NCI-H1436 treated with DMSO at 0.1 percent for 48 hours (cell line): Measurements from ENCODE around the gene GPR155.

Source experiments
- DNase-seq: peaks from one replicate; lab custom pipeline; 2025; lab: John Stamatoyannopoulos, UW

The GPR155 gene

GRCh38 chr2:174486563-174487107 lies at the start of gene GPR155:
TSS of gene GPR155 (minus strand) at chr2:174487029. CDS start at chr2:174481956, 5,073 bp downstream.
- no peak for DNase-seq

GRCh38 chr2:174535757-174536703 lies 49.2 kb upstream of the GPR155 start:
- DNase-seq: no peak

DNA sequence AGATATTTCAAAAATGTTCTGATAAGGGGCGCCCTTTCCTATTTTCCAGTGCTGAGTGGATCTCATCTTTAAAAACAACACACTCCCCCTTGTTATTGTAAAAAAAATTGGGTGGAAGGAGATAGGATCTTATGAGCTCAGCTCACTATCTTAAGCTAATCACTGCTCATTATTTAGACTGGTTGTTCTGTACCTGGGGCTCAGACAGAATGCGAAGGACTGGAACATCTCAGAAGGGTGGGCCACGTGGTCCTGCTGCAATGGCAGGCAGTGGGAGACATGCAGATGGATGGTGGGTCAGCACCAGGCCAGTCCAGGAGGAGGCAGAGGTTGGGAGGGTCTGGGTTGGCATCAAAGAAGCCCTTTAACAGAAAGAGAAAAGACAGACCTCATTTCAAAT lies 48.3 kb upstream of the GPR155 start:
- DNase-seq: no peak

GRCh38 chr2:174529916-174530315 lies 43.1 kb upstream of the GPR155 start:
- no peak for DNase-seq

DNA sequence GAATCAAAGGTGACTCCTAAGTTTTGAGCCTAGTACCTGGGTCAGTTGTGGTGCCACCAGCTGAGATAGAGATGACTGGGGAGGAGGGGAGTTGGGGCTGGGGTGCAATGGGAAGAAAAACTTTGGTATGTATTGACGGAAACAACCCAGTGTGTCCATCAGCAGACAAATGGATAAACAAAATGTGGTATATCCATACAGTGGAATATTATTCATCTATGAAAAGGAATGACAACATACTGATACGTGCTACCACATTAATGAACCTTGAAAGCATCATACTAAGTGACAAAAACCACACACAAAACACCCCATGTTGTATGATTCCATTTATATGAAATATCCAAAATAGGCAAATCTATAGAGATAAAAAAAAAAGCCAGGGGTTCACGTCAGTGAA lies 41.1 kb upstream of the GPR155 start:
- DNase-seq: no peak

GRCh38 chr2:174527101-174527721 lies 40.4 kb upstream of the GPR155 start:
- no peak for DNase-seq

DNA sequence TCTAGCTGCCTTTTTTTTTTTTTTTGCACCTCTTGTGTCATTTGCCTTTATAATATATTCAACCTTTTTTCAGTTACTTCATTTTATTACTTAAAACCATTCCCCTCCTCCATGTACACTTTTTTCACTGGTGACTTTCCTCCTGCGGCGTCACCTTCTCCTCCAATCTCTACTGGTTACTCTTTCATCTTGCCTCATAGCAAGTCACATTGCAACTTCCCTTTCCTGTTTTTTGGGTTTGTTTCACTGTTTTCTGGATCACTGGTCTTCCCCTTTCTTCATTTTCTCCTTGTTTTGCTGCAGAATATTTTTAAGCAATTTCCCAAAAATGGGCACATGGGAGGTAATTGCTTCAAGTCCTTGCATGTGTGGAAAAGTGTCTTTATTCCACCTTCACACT lies 37.7 kb upstream of the GPR155 start:
- DNase-seq: no peak

DNA sequence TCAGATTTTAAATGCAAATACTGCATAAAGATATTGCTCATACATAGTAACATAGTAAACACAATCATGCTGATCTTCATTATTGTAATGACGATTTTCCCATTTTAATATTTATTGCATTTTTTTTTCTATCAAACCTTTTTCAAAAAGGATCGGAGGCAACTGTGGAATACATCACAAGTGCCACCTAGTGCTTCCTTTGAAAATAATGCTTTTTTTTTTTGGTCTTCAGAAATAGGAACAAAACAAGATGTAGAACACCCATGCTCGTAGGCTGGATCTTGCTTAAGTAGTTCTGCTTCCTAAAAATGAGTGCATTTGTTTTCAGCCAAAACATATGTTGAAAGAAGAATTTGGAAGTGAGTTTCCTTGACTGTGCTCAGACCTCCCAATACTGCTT lies 35.7 kb upstream of the GPR155 start:
- DNase-seq: no peak

- no peak for DNase-seq
Observed at GRCh38 chr2:174518395-174518794, 31.6 kb upstream of the GPR155 start.

DNA sequence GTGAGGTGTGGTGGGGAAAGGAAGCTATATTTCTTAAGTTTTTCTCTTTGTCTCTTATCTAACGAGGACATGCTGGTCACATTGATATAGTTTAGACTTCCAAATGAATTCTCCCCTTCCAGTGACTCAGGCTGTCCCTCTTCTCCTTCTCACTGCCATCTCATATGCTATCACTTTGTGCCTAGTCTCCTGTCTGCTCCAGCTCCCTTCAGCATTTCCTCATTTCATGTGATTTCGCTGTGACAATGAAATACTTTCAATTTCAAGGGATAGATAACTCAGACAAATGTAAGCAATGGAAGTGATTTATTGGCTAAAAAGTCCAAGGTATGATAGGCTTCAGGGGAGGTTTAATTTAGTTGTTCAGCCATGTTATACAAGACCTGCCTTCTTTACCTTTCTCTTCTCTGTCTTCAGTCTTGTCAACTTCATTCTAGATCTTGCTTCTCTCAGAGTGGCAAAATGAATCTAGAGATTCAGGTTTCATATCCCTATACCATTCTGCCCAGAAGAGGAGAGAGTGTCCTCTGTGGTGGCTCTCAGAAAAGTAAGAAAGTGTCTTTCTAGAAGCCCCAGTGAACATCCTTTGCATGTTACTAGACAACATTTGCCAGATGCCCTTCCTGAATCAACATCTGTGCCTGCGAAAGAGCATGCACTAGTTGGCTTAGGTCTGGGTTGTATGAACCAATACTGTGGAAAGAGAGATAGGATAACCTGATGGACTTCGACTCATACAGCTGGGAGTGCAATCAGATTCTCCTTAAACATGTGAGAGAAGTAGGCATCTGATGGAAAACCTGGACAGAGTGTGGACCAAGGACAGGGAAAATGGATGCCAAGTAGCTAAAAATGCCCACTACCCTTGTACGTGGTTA lies 29.9 kb upstream of the GPR155 start:
- DNase-seq: no peak

DNA sequence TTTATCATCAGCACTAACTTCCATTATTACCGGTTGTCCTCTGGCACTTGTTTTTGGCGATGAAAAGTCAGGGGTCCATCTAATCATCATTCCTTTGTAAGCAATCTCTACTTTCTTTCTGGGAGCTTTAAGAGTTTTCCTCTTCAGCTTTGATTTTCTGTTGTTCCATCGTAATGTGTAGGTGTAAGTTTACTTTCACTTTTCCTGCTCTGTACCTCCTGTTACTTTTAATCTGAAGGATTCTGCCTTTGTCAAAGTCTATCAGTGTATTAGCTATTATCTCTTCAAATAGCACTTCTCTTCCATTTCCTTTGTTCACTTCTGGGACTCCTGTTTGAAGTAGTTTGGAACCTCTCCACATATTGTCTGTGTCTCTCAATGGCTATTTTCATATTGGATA lies 25.5 kb upstream of the GPR155 start:
- no peak for DNase-seq

- DNase-seq: no peak
Observed at GRCh38 chr2:174511580-174512260, 24.9 kb upstream of the GPR155 start.

DNA sequence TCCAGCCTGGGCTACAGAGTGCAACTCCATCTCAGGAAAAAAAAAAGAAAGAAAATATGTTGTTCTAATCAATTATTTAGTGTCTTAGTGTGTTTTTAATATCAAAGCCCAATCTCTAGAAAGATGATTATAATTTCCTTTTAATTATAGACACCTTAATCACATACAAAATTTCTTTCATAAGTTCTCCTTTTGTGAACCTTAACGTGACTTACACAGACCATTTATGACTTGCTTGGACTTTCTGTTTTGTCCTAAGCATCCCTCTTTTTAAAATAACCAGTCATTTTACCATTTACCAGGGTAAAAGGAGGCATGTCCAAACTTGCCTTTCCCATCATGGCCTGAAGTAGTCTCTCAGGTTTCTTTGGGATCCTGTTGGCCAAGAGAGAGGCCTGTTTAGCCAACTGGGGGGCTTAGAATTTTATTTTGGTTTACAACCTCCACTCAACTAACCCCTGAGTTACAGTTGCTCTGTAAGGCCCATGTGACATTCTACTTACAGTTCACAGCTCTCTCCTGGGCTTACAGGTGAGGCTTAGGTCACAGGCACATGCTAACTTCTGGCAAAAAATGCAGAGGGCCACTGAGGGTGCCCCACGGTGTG lies 23.9 kb upstream of the GPR155 start:
- no peak for DNase-seq

DNA sequence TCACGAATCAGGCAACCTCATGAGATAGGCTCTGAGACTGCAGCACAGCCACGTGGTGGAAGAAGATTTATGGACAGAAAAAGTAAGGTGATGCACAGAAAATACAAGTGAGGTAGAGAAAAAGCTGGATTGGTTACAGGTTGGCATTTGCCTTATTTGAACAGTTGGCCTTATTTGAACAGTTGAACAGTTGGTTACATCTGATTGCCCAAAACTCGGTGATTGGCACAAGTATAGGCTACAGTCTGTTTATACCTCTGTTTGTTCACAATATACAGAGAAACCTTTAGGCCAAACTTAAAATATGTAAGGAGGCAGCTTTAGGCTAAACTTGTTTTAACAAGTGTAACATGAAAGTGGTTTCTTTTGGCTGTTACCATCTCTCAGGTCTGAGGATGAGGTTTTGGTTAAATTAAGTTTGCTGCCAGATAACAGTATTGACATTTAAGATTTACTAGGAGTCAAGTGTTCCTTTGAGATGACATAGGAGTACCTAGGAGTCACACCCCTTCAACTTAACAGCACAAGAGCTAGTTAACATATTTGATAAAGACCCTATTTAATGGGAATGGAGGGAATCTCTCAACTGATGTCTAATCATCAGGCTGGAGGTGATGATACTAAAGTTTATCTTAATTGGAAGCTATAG lies 16.5 kb upstream of the GPR155 start:
- no peak for DNase-seq

GRCh38 chr2:174499371-174499770 lies 12.5 kb upstream of the GPR155 start:
- no peak for DNase-seq

GRCh38 chr2:174495365-174496012 lies 8.7 kb upstream of the GPR155 start:
- no peak for DNase-seq

- DNase-seq: no peak
Observed at GRCh38 chr2:174493549-174494331, 6.9 kb upstream of the GPR155 start.

- DNase-seq: no peak
Observed at GRCh38 chr2:174492963-174493431, 6.2 kb upstream of the GPR155 start.

GRCh38 chr2:174491947-174492346 lies 5.1 kb upstream of the GPR155 start:
- no peak for DNase-seq
